ENCODE measurements around the gene TUG1.

DNA sequence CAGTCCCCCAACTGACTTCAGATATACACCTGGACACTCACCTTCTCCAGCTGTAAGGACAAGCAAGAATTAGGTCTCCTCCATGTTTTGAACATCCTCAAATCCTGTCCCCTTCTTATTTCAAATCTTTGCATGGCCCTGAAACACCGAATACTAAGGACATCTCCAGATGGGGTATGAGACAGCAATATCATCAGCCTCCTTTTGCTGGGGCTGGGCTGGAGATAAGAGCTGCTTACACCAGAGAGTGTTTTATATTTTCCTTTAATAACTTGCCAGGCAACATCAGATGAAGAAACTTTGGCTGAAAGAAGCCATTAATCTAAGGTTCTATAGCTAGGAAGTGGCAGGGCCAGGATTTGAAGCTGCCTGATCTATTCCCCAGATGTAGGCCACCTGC lies 21.6 kb downstream of the TUG1 start:
- no peak for TF ChIP-seq POLR2A (conservative IDR thresholded peaks at IDR 0.05)
- TF ChIP-seq ERF (CRISPR knock-in tag; IDR thresholded peaks at IDR 0.05): no peak
- TF ChIP-seq, protein P1, sequence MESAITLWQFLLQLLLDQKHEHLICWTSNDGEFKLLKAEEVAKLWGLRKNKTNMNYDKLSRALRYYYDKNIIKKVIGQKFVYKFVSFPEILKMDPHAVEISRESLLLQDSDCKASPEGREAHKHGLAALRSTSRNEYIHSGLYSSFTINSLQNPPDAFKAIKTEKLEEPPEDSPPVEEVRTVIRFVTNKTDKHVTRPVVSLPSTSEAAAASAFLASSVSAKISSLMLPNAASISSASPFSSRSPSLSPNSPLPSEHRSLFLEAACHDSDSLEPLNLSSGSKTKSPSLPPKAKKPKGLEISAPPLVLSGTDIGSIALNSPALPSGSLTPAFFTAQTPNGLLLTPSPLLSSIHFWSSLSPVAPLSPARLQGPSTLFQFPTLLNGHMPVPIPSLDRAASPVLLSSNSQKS (CRISPR knock-in tag; IDR thresholded peaks at IDR 0.05): no peak
- TF ChIP-seq, protein P2, sequence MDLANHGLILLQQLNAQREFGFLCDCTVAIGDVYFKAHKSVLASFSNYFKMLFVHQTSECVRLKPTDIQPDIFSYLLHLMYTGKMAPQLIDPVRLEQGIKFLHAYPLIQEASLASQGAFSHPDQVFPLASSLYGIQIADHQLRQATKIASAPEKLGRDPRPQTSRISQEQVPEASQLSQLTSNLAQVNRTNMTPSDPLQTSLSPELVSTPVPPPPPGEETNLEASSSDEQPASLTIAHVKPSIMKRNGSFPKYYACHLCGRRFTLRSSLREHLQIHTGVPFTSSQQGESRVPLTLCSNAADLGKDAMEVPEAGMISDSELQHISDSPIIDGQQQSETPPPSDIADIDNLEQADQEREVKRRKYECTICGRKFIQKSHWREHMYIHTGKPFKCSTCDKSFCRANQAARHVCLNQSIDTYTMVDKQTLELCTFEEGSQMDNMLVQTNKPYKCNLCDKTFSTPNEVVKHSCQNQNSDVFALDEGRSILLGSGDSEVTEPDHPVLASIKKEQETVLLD (IDR thresholded peaks at IDR 0.05): no peak
- no peak for TF ChIP-seq TAF1 (IDR thresholded peaks at IDR 0.05; ENCODE audit: control insufficient read depth, extremely low read depth, insufficient read depth, low read length, severe bottlenecking)
- TF ChIP-seq, protein P3, sequence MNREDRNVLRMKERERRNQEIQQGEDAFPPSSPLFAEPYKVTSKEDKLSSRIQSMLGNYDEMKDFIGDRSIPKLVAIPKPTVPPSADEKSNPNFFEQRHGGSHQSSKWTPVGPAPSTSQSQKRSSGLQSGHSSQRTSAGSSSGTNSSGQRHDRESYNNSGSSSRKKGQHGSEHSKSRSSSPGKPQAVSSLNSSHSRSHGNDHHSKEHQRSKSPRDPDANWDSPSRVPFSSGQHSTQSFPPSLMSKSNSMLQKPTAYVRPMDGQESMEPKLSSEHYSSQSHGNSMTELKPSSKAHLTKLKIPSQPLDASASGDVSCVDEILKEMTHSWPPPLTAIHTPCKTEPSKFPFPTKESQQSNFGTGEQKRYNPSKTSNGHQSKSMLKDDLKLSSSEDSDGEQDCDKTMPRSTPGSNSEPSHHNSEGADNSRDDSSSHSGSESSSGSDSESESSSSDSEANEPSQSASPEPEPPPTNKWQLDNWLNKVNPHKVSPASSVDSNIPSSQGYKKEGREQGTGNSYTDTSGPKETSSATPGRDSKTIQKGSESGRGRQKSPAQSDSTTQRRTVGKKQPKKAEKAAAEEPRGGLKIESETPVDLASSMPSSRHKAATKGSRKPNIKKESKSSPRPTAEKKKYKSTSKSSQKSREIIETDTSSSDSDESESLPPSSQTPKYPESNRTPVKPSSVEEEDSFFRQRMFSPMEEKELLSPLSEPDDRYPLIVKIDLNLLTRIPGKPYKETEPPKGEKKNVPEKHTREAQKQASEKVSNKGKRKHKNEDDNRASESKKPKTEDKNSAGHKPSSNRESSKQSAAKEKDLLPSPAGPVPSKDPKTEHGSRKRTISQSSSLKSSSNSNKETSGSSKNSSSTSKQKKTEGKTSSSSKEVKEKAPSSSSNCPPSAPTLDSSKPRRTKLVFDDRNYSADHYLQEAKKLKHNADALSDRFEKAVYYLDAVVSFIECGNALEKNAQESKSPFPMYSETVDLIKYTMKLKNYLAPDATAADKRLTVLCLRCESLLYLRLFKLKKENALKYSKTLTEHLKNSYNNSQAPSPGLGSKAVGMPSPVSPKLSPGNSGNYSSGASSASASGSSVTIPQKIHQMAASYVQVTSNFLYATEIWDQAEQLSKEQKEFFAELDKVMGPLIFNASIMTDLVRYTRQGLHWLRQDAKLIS (CRISPR knock-in tag; IDR thresholded peaks at IDR 0.05): no peak
- TF ChIP-seq, protein P4, sequence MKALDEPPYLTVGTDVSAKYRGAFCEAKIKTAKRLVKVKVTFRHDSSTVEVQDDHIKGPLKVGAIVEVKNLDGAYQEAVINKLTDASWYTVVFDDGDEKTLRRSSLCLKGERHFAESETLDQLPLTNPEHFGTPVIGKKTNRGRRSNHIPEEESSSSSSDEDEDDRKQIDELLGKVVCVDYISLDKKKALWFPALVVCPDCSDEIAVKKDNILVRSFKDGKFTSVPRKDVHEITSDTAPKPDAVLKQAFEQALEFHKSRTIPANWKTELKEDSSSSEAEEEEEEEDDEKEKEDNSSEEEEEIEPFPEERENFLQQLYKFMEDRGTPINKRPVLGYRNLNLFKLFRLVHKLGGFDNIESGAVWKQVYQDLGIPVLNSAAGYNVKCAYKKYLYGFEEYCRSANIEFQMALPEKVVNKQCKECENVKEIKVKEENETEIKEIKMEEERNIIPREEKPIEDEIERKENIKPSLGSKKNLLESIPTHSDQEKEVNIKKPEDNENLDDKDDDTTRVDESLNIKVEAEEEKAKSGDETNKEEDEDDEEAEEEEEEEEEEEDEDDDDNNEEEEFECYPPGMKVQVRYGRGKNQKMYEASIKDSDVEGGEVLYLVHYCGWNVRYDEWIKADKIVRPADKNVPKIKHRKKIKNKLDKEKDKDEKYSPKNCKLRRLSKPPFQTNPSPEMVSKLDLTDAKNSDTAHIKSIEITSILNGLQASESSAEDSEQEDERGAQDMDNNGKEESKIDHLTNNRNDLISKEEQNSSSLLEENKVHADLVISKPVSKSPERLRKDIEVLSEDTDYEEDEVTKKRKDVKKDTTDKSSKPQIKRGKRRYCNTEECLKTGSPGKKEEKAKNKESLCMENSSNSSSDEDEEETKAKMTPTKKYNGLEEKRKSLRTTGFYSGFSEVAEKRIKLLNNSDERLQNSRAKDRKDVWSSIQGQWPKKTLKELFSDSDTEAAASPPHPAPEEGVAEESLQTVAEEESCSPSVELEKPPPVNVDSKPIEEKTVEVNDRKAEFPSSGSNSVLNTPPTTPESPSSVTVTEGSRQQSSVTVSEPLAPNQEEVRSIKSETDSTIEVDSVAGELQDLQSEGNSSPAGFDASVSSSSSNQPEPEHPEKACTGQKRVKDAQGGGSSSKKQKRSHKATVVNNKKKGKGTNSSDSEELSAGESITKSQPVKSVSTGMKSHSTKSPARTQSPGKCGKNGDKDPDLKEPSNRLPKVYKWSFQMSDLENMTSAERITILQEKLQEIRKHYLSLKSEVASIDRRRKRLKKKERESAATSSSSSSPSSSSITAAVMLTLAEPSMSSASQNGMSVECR (CRISPR knock-in tag; IDR thresholded peaks at IDR 0.05): no peak
